ENCODE measurements around the gene ALKBH8. TPM values are rescaled to one million over a fixed set of nuclear protein-coding genes. Genes with fewer than 3 reads are reported as not detected.
A peak's percentile ranks its signal among the peaks of the same experiment; 100 is the strongest.

Gene ALKBH8
- total RNA-seq (8.8 TPM), polyA plus RNA-seq (ENCODE audit: insufficient read depth in 1 of 8, insufficient read length in 8 of 8, low replicate concordance in 1 of 8) (1 to 10 TPM; 5.7 to 8.3 (median 6.9) TPM)
- long read RNA-seq, donor 1, result 0 reads
- long read RNA-seq, donor 2, full-length matches to known transcripts, result 1 of 1 reads
- long read RNA-seq, donor 2, partial matches to known transcripts, result 0 of 1 reads
- long read RNA-seq, donor 2, other reads (novel, unspliced or antisense), result 0 of 1 reads
- long read RNA-seq, donor 3, result 0 reads
- long read RNA-seq, donor 4, result 0 reads
- long read RNA-seq, donor 5, full-length matches to known transcripts, result 2 of 8 reads
- long read RNA-seq, donor 5, partial matches to known transcripts, result 6 of 8 reads
- long read RNA-seq, donor 5, other reads (novel, unspliced or antisense), result 0 of 8 reads
- long read RNA-seq, donor 6, full-length matches to known transcripts, result 2 of 2 reads
- long read RNA-seq, donor 6, partial matches to known transcripts, result 0 of 2 reads
- long read RNA-seq, donor 6, other reads (novel, unspliced or antisense), result 0 of 2 reads
- long read RNA-seq, donor 7, result 0 reads
- long read RNA-seq, donor 8, full-length matches to known transcripts, result 2 of 2 reads
- long read RNA-seq, donor 8, partial matches to known transcripts, result 0 of 2 reads
- long read RNA-seq, donor 8, other reads (novel, unspliced or antisense), result 0 of 2 reads
- long read RNA-seq, donor 9, result 0 reads
- long read RNA-seq, donor 10, full-length matches to known transcripts, result 1 of 1 reads
- long read RNA-seq, donor 10, partial matches to known transcripts, result 0 of 1 reads
- long read RNA-seq, donor 10, other reads (novel, unspliced or antisense), result 0 of 1 reads
- long read RNA-seq, donor 11, result 0 reads

DNA sequence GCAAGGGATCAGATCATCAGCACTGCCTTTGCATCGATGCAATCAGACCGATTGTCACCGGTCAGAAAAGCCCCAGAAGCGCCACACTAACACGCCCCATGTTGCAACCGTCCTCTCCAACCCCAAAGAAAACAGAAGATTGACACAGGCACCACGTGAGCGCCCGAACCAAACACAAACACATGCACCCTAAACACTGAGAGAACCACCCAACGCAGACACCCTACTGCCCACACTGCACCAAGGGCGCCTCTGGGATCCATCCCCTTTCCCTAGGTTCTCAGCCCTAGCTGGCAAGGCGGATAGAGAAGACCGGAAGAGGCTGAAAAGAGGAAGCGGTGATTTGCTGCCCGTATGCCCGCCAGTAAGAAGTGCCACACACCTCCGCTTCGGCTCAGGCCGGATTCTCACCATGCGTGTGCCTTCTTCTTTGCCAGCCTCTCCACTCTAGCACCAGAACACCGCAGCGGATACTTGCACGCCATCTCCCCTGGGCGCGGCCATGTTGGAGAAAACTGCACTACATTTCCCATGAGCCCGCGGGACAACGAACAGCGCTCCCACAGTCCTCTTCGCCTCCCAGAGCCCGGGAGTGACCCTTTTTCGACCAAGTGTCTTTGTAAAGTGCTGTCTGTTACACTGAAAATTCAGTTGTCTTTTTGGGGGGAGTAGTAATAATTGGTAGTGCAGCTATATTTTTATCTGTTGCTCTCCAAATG lies at the start of gene ALKBH8:
Gene ALKBH8 (minus strand): TSS at position 517 of the 719 bp plus-strand sequence. CDS start 4,842 bp downstream, outside the sequence.
- H3K36me3 ChIP-seq (ENCODE audit: control insufficient read depth, insufficient read depth, low read length), result no peaks in the 10 kb centered on the region
- peak within 1 kb of the TSS; percentile 59 for H3K27ac ChIP-seq (ENCODE audit: low read length)
- peak within 1 kb of the TSS; percentile 74 for H3K4me3 ChIP-seq (ENCODE audit: low read length)
- H3K27me3 ChIP-seq (ENCODE audit: control insufficient read depth, insufficient read depth, low read length), result no peaks in the 10 kb centered on the region
- 0% methylated on average over 25 of the region's 32 CpGs for WGBS (ENCODE audit: insufficient coverage)
- no peaks in the 10 kb centered on the region for H3K9me3 ChIP-seq (replicated peaks; ENCODE audit: control insufficient read depth, low read depth, low read length)
- peak; percentile 89 for DNase-seq
- peaks cover 4% of the 10 kb centered on the region for H3K4me1 ChIP-seq (ENCODE audit: control insufficient read depth, insufficient read depth, low read length)

DNA sequence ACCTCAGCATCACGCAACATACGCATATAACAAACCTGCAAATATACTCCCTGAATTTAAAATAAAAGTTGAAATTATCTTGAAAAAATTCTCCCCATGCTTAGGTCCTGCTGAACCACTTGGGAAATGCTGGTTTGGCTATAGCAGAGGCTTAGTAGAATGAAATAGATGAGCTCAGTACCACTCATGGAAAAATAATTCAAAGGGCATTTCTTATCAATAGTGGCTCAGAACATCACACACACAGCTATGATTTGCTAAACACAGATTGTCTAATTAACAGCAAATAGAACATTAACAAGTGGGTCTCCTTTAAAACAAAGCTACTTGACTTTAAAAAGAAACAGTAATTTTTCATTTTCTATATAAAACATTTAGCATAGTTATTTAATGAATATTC lies 46.9 kb upstream of the ALKBH8 start:
- no CpG with 5 or more reads among the region's 2 CpGs for WGBS (ENCODE audit: insufficient coverage)
- H3K4me3 ChIP-seq (ENCODE audit: low read length), result no peak overlapping the region
- no peak for DNase-seq
- no peak overlapping the region for H3K27ac ChIP-seq (ENCODE audit: low read length)
- no peaks in the 10 kb centered on the region for H3K36me3 ChIP-seq (ENCODE audit: control insufficient read depth, insufficient read depth, low read length)
- no peaks in the 10 kb centered on the region for H3K27me3 ChIP-seq (ENCODE audit: control insufficient read depth, insufficient read depth, low read length)
- H3K4me1 ChIP-seq (ENCODE audit: control insufficient read depth, insufficient read depth, low read length), result no peaks in the 10 kb centered on the region
- H3K9me3 ChIP-seq (replicated peaks; ENCODE audit: control insufficient read depth, low read depth, low read length), result no peaks in the 10 kb centered on the region

GRCh38 chr11:107609400-107610218 lies 44.1 kb upstream of the ALKBH8 start:
- Histone ChIP-seq H3K27me3 (ENCODE audit: control insufficient read depth, insufficient read depth, low read length) (no peaks in the 10 kb centered on the region), H3K4me3 (ENCODE audit: low read length) (no peak overlapping the region), H3K36me3 (ENCODE audit: control insufficient read depth, insufficient read depth, low read length) (no peaks in the 10 kb centered on the region), H3K27ac (ENCODE audit: low read length) (no peak overlapping the region), H3K4me1 (ENCODE audit: control insufficient read depth, insufficient read depth, low read length) (no peaks in the 10 kb centered on the region), H3K9me3 (replicated peaks; ENCODE audit: control insufficient read depth, low read depth, low read length) (no peaks in the 10 kb centered on the region)
- no peak for DNase-seq
- 51% methylated on average over 6 of the region's 10 CpGs for WGBS (ENCODE audit: insufficient coverage)

DNA sequence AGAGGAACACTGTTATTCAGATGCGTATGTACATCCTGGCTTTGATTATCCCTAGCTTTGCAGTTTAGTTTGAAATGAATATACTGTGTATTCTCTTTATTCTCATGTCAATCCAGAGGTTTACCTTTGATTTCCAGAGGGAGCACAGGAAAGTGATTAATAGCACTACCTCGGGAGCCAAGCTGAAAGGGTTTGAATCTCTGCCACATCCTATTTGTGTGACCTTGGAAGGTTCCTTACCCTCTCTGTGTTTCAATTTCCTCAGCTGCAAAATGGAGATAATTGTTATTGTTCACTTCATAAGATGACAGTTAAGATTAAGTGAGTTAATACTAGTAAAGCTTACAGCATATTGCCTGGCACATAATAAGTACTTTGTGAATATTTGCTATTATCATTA lies 43.3 kb upstream of the ALKBH8 start:
- Histone ChIP-seq H3K9me3 (replicated peaks; ENCODE audit: control insufficient read depth, low read depth, low read length) (no peaks in the 10 kb centered on the region), H3K27ac (ENCODE audit: low read length) (no peak overlapping the region), H3K4me3 (ENCODE audit: low read length) (no peak overlapping the region), H3K27me3 (ENCODE audit: control insufficient read depth, insufficient read depth, low read length) (no peaks in the 10 kb centered on the region), H3K36me3 (ENCODE audit: control insufficient read depth, insufficient read depth, low read length) (no peaks in the 10 kb centered on the region), H3K4me1 (ENCODE audit: control insufficient read depth, insufficient read depth, low read length) (no peaks in the 10 kb centered on the region)
- no peak for DNase-seq
- WGBS (ENCODE audit: insufficient coverage), result 20% methylated on average over 1 of the region's 2 CpGs

- H3K4me1 ChIP-seq (ENCODE audit: control insufficient read depth, insufficient read depth, low read length), result no peaks in the 10 kb centered on the region
- WGBS (ENCODE audit: insufficient coverage), result no CpG with 5 or more reads among the region's 3 CpGs
- no peak for DNase-seq
- H3K27me3 ChIP-seq (ENCODE audit: control insufficient read depth, insufficient read depth, low read length), result peaks cover 3% of the 10 kb centered on the region
- no peaks in the 10 kb centered on the region for H3K36me3 ChIP-seq (ENCODE audit: control insufficient read depth, insufficient read depth, low read length)
- H3K4me3 ChIP-seq (ENCODE audit: low read length), result no peak overlapping the region
- no peaks in the 10 kb centered on the region for H3K9me3 ChIP-seq (replicated peaks; ENCODE audit: control insufficient read depth, low read depth, low read length)
- H3K27ac ChIP-seq (ENCODE audit: low read length), result no peak overlapping the region
Measured at GRCh38 chr11:107606141-107606540, 40.6 kb upstream of the ALKBH8 start.

DNA sequence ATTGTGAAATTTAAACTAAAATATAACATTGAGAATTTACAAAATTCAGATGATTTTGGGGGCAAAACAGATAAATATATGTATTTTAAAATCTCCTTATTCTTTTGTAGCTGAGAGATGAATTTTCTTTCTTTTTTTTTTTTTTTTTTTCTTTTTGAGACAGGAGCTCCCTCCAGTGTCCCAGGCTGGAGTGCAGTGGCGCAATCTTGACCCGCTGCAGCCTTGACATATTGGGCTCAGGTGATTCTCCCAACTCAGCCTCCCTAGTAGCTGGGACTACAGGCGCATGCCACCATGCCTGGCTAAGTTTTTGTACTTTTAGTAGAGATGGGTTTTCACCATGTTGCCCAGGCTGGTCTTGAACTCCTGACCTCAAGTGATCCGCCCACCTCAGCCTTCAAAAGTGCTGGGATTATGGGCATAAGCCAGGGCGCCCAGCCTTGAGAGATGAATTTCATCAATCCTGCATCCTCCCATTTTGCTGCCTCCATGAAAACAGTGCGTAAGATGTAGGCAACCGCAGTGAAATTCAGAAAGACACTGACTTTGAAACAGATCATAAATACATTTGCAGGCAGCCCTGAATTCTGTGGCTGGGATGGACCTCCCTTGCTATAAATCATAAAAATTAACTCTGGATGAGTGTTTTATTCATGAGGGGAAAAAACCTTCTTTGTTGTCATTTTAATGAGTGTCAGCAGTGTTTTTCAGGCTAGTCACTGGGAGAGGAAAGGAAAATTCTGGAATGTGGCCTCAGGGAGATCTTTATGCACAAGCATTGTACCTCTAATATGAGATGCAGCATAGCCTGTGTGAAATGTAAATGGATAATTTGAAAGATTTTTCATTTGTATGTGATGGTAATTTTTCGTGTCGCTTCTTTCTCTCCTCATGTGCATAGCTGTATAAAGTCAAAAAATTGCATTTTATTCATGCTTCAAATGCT lies 39.8 kb upstream of the ALKBH8 start:
- no peak for DNase-seq
- Histone ChIP-seq H3K4me1 (ENCODE audit: control insufficient read depth, insufficient read depth, low read length) (no peaks in the 10 kb centered on the region), H3K27ac (ENCODE audit: low read length) (no peak overlapping the region), H3K27me3 (ENCODE audit: control insufficient read depth, insufficient read depth, low read length) (peaks cover 3% of the 10 kb centered on the region), H3K9me3 (replicated peaks; ENCODE audit: control insufficient read depth, low read depth, low read length) (no peaks in the 10 kb centered on the region), H3K36me3 (ENCODE audit: control insufficient read depth, insufficient read depth, low read length) (no peaks in the 10 kb centered on the region), H3K4me3 (ENCODE audit: low read length) (no peak overlapping the region)
- 80% methylated on average over 1 of the region's 9 CpGs for WGBS (ENCODE audit: insufficient coverage)

- WGBS (ENCODE audit: insufficient coverage), result 82% methylated on average over 5 of the region's 6 CpGs
- no peak for DNase-seq
- Histone ChIP-seq H3K27ac (ENCODE audit: low read length) (no peak overlapping the region), H3K36me3 (ENCODE audit: control insufficient read depth, insufficient read depth, low read length) (no peaks in the 10 kb centered on the region), H3K9me3 (replicated peaks; ENCODE audit: control insufficient read depth, low read depth, low read length) (no peaks in the 10 kb centered on the region), H3K27me3 (ENCODE audit: control insufficient read depth, insufficient read depth, low read length) (peaks cover 9% of the 10 kb centered on the region), H3K4me1 (ENCODE audit: control insufficient read depth, insufficient read depth, low read length) (no peaks in the 10 kb centered on the region), H3K4me3 (ENCODE audit: low read length) (no peak overlapping the region)
Measured at GRCh38 chr11:107598225-107599139, 32.9 kb upstream of the ALKBH8 start.

- peaks cover 10% of the 10 kb centered on the region for H3K4me1 ChIP-seq (ENCODE audit: control insufficient read depth, insufficient read depth, low read length)
- H3K36me3 ChIP-seq (ENCODE audit: control insufficient read depth, insufficient read depth, low read length), result no peaks in the 10 kb centered on the region
- WGBS (ENCODE audit: insufficient coverage), result 38% methylated on average over 1 of the region's 2 CpGs
- H3K27me3 ChIP-seq (ENCODE audit: control insufficient read depth, insufficient read depth, low read length), result peaks cover 37% of the 10 kb centered on the region
- H3K9me3 ChIP-seq (replicated peaks; ENCODE audit: control insufficient read depth, low read depth, low read length), result no peaks in the 10 kb centered on the region
- no peak overlapping the region for H3K4me3 ChIP-seq (ENCODE audit: low read length)
- H3K27ac ChIP-seq (ENCODE audit: low read length), result no peak overlapping the region
- DNase-seq, result peak; percentile 53
Measured at GRCh38 chr11:107594736-107595135, 29.2 kb upstream of the ALKBH8 start.
